GM18867 (cell line): ENCODE results near the gene CDC14A.
A peak's percentile ranks its signal among the peaks of the same experiment; 100 is the strongest.
"Not testable (repeated sequence)": the region's sequence is repeated elsewhere in the genome, so short reads cannot be mapped to it uniquely, and the experiment has no call there.

ENCODE experiments used
- ATAC-seq: cut with Tn5 transposase; IDR thresholded peaks from one replicate; pipeline ENCODE4 v1.9.1; 2021; ENCODE audit warnings: mild to moderate bottlenecking, moderate library complexity; ENCODE audit not compliant: unreplicated experiment

Gene CDC14A, protein sequence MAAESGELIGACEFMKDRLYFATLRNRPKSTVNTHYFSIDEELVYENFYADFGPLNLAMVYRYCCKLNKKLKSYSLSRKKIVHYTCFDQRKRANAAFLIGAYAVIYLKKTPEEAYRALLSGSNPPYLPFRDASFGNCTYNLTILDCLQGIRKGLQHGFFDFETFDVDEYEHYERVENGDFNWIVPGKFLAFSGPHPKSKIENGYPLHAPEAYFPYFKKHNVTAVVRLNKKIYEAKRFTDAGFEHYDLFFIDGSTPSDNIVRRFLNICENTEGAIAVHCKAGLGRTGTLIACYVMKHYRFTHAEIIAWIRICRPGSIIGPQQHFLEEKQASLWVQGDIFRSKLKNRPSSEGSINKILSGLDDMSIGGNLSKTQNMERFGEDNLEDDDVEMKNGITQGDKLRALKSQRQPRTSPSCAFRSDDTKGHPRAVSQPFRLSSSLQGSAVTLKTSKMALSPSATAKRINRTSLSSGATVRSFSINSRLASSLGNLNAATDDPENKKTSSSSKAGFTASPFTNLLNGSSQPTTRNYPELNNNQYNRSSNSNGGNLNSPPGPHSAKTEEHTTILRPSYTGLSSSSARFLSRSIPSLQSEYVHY

DNA sequence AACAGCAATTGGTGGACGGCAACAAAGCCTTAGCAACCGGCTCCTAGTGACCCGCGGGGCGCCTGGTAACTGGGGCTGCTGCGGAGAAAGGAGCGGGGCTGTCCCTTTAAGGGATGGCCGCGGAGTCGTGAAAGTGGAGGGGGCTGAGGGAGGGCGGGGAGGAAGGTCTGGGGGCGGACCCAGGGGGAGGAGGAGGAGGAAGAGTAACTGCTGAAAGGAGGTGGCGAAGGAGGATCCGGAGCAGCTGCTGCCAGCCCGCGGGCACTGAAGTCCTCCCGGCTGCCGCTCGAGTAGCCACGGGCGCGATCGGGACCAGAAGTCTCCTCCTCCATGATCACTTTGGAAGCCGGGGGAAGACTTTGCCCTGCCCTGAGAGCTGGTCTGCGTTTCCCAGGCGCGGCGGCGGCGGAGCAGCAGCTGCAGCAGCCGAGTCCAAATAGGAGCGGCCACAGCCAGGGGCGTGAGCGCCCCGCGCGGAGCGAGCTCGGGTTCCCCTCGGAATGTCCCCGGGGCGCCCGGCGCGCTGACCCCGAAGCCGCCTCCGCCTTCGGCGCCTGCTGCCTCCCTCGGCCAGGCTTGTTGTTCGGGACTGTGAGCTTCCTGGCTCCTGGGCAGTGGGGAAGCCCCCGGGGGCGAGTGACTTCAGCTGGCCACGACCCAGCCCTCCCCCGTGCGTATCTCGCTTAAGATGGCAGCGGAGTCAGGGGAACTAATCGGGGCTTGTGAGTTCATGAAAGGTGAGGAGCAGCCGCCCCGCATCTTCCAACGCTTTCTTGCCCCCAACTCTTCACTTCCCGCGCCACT is at the start of gene CDC14A:
CDC14A (plus strand) TSS at position 240 of the 804 bp plus-strand sequence; CDS start at position 689, 449 bp downstream.
- peak; percentile 65 for ATAC-seq

DNA sequence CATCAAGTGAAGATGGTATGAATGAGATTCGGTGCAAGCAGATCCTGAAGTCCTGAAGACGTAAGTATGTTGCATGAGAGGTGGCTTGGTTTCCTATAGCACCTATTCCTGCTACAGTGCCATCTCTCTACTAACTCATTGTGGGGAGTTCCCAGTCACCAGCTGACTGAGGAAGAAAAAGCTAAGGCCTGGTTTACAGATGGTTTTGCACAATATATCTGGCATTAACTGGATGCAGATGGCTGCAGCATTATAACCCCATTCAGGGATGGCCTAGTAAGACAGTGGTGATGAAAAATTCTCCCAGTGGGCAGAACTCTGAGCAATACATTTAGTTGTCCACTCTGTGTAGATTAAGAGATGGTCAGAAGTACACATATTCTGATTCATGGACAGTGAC is 49.6 kb upstream of the CDC14A start:
- ATAC-seq, result no peak

DNA sequence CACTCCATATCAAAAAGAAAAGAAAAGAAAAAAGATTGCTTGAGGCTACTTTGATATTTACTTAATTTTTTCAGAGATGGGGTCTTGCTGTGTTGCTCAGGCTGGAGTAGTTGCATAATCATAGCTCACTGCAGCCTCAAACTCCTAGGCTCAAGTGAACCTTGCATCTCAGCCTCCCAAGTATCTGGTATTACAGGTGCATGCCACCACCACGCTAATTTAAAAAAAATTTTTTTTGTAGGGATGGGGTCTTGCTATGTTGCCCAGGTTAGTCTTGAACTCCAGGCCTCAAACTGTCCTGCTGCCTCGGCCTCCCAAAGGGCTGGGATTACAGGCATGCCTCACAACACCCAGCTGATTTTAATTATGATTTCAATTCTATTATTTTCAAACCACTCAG is 48.1 kb upstream of the CDC14A start:
- ATAC-seq, result no peak

DNA sequence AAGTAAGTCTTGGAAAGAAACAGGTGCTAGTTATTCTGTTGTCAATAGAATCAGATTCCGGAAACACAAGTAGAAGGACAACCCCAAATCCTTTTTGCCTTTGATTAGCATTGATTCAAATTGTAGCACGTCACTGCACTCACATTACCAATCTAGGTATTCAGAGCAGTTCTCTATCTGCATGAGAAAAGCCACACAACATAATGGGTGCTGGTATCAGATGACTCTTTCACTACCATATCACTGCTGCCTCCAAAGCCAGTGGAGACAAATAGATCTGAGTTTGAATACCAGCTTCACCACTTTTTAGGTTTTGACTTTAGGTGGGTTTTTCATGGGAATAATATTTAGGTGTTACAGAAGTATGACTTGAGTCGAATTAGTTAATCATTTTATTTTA is 47.4 kb upstream of the CDC14A start:
- ATAC-seq, result no peak

DNA sequence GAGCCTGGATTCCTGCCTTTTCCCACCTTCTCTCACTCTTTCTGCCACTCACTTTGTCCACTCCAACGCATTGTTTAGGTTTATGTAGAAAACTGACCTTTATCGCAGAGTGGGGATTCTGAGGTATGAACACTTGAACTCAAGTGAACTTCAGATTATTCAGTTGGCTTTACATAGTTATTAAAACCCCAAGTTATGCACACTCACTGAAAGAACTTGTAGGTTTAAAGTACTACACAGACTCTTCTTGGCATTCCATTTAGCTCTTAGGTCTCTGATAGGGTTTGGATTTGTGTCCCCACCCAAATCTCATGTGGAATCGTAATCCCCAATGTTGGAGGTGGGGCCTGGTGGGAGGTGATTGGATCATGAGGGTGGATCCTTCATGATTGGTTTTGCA is 46.4 kb upstream of the CDC14A start:
- ATAC-seq, result no peak

DNA sequence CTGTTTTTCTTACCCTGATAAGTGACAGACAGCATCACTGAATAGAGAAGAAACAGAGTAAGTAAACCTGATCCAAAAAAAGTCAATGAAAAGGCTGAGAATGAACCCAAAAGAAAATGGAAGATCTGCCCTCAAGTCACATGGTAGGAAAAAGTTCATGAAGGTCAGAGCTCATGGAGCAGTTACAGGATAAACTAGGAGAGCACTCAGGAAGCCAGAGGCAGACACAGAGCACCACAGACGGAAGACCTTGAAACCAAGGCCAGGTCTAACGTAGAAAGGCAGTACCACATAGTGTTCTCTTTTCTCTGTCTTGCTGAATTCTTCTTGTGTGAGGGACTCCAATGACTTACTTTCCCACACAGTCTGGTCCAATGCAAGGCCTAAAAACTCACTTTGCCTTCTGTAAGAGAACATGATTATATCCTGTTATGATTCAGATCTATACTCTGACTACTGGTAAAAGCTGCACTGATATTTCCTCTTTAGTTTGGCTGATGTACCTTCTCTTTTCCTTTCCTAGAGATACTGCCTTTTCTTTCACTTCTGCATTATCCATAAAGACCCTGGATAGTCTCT is 45.5 kb upstream of the CDC14A start:
- no peak for ATAC-seq

DNA sequence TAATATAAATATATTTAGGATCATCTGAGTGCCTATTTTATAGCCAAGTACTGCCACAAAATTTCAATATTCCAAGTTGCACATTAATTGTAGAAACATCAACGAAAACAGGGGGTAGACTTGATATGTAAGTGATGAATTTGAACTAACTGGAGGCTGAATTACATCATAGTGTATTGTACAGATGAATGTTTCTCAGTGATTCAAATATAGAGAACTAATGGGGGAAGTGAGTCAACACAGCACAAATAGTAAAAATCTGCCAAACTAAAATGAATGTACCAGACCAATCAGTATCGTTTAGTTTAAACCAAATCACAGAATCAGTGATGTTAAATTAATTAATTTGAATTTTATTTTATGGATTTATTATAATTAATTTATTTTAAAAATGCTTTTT is 43.5 kb upstream of the CDC14A start:
- ATAC-seq, result no peak

DNA sequence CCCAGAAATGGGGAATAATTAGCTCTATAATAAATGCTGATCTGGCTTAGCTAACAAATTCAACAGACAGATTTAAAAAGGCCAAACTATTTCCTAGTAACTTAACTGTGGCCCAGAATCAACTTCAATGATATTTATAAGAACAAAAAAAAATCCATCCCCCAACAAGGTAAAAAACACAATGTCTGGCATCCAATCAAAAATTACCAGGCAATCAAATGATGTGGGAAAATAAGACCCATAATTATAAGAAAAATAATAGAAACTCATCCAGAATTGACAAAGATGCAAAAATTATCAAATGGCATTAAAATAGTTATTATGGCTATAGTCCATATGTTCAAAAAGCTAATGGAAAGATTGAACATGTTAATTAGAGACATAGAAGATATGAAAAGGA is 42.4 kb upstream of the CDC14A start:
- ATAC-seq, result no peak

DNA sequence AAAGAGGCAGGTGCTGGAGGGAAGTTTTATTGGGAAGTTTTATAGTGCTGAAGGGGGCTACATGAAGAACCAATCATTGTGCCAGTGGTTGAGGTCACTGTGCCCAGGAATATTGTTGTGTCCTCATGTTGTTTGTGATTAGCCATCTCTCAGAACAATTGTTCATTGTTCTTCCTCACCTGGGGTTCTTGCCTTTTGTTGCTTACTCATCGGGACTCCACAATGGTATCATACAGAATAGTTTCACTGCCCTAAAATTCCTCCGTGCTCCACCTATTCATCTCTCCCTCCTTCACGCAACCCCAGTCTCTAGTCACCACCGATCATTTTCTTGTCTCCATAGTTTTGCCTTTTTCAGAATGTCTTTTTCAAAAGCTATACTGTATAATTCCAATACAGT is 38.9 kb upstream of the CDC14A start:
- ATAC-seq, result no peak

DNA sequence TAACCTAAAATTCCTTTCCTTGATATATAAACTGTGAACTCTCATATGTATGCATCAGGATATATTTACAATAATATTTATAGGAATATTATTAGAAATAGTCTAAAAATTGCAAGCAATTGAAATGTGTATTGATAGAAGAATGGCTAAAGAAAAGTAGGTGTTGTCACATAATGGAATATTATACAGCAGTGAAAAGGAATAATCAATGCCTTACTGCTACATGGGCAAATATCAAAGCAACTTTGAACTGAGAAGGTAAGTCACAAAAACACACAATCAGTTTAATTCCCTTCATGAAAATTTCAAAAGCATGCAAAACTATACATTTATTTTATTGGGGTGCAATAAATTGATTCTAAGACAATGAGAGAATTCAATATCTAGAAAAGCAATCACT is 35.7 kb upstream of the CDC14A start:
- no peak for ATAC-seq

DNA sequence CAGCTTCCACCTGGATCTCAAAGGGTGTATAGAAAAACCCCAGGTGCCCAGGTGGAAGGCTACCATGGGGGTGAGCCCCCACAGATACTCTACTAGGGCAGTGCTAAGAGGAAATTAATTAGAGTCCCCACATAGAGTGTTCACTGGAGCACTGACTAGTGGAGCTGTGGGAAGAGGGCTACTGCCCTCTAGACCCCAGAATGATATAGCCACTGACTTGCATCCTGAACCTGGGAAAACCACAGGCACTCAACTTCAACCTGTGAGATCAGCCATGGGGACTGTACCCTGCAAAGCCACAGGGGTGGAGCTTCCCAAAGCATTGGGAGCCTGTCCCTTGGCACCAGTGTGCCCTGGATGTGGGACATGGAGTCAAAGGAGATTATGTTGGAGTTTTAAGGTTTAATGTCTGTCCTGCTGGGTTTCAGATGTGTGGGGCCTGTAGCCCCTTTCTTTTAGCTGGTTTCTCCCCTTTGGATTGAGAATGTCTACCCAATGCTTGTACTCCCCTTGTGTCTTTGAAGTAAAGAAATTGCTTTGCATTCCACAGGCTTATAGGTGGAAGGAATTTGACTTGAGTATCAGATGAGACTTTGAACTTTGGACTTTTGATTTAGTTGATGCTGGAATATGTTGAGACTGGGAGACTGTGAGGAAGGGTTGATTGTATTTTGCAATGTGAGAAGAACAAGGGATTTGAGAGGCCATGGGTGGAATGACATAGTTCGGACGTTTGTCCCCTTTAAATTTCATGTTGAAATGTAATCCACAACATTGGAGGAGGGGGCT is 31.8 kb upstream of the CDC14A start:
- no peak for ATAC-seq

DNA sequence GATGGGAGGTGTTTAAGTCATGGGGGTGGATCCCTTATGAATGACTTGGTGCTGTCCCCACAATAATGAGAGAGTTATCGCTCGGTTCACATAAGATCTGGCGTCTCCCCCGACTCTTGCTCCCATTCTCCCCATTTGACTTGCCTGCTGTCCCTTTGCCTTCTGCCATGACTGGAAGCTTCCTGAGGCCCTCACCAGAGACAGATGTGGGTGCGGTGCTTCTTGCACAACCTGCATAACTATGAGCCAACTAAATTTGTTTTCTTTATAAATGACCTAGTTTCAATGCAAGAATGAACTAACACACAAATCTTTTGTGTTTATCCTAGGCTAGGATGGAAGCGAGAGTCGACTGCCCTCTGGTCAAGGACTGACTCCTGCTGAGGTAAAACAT is 31.2 kb upstream of the CDC14A start:
- ATAC-seq, result no peak

DNA sequence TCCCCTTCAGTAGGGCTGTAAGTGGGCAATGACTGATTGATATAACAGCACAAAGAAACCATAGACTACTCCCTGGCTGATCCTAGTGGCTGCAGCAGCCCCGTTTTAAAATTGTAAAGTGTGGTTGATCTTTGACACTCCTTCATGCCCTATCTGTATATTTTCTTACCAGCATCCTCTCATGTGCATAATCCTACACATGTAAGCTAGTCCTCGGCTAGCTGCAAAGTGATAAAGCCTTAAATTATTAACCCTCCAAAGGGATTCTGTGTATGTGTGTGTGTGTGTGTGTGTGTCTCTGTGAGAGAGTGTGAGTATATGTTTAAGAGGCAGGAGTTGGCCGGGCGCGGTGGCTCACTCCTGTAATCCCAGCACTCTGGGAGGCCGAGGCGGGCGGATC is 30.8 kb upstream of the CDC14A start:
- ATAC-seq, result no peak

DNA sequence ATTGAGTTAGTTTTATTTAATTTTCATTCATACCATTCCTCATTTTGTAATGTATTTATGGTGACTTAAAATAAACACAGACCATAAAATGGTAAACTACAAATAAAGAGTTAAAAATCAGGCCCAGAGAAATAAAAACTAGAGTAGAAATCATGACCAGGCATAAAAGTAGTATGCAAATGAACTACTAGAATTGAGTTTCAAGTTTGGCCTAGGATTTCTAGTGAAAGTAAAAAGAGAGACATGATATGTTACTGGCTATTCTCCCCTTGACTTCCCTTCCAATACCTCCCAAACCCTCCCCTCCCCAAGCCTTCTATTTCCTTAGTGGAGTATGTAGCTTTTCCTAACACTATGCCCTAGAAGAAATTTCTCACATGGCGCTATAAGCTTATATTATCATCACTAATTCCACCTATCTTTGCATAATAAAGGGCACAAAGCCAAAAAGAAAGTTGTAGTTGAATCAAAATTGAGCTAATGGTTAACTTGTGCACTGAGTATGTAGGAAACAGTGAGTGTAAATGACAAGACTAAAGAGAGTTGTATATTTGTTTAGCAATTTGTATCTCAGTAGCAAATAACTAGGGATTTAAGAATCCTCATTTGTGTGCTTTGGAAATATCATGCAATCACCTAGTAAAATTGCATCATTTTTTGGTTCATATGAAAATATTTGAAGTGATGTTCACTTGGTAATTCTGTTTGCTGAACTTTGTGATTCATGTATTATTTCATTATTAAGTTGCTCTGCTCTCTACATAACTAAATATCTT is 29.7 kb upstream of the CDC14A start:
- no peak for ATAC-seq

DNA sequence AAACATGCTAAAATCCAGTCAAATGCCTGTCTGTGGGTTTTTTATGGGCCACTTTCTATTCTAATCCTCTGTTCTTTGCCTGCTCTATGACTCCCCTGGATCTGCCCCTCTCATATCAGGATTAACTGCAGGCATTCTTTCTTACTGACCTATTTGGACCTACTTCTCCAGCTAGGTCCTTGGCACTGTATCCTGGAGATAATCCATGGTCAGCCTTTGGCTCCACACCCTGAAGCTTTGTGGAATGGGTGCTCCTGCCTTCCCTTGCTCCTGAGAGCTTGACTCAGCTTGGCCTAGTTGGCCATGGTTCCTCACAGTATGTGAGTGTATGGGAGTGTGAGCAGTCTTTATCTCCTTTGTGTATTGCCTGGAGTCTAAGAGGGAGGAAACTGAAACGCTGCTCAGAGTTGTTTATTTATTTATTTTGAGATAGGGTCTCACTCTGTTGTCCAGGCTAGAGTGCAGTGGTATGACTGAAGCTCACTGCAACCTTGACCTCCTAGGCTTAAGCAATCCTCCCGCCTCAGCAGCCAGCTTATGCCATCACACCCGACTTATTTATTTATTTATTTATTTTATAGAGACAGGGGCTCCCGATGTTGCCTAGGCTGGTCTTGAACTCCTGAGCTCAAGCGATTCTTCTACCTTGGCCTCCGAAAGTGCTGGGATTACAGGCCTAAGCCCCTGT is 28.7 kb upstream of the CDC14A start:
- ATAC-seq, result no peak

DNA sequence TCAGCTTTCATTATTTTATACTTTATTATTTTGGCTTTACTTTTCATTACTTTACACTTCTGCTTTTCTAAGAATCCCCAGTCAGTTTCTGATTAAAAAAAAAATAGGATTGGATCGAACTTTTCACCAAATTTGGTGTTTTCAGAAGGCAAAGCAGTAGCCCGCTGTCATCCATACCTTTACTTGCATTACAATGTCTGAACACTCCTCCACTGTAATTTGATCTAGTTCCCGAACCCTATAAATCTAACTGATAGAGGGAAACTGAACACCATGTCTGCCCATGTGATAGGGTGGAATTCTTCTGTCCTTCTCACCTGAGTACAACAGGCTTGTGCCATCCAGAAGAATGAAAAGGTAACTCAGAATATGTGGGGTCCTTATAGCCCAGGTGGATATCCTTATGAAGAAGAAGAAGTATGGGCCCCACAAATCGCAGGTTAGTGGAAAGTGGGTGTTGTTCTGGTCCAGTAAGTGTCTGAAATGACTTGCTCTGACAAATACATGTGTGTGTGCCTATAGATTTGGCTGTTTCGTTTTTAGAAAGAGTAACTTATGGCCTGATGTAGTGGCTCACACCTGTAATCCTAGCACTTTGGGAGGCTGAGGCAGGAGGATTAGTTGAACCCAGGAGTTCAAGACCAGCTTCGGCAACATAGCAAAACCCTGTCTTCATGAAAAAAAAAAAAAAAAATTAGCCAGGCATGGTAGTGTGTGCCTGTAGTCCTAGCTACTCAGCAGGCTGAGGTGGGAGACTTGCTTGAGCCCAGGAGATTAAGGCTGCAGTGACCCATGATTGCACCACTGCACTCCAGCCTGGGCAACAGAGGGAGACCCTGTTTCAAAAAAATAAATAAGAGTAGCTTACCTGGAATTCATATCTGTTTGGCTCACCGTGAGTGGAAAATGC is 26.6 kb upstream of the CDC14A start:
- ATAC-seq, result no peak

DNA sequence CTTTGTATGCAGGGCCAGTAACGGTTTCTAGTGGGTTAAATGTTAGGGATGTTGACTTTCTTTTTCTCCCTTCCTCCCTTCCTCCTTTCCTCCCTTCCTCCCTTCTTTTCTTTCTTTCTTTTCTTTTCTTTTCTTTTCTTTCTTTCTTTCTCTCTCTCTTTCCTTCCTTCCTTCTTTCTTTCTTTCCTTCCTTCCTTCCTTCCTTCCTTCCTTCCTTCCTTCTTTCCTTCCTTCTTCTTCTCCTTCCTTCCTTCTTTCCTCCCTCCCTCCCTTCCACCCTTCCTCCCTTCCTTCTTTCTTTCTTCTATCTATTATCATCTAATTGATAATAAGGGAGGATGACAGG is 26.0 kb upstream of the CDC14A start:
- ATAC-seq, result not testable (repeated sequence)

DNA sequence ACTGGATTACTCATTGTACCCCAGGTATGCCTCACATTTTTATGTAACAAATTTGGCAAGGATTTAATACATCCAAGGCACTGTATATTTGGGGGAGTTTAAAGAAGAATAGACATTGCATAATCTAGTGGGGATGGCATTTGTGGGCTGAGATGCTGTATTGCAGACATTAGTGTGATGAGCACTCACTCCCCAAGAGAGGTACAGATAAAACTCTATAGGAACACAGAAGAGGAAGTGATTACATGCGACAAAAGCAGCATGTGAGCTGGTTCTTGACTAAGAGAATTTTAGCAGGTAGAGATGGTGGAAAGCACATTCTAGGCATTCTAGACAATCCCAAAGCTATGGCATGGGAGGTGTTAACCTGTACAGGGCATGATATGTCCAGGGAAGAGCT is 24.2 kb upstream of the CDC14A start:
- no peak for ATAC-seq
